ENCODE measurements around the gene PLAC9.

DNA sequence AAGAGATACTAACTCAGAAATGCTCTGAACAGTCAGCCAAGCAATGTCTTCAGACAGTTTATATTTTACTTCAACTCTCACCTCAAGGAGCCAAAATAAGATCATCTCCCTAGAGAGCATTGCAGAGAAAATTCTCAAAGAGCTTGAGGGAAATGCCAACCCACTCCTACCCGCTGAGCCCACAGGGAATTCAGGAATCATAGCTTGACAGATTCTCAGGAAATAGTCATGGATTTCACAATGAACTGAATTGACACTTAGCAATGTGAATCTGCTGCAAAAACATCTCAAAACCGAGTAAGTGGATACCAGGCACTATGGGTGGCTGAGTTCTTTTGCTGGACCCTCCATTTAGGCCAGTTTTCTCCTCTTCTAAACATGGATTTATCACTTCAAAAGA, 9.8 kb upstream of the PLAC9 start:
- TF ChIP-seq POLR2A (IDR thresholded peaks at IDR 0.05; ENCODE audit: low read depth, low read length) (no peak), POLR2AphosphoS5 (IDR thresholded peaks at IDR 0.05; ENCODE audit: low read depth, low read length) (no peak)
